Right ventricle myocardium inferior (tissue), 1 donor: ENCODE measurements around the gene KIF20A. TPM values are rescaled to one million over a fixed set of nuclear protein-coding genes. Genes with fewer than 3 reads are reported as not detected.
"Not testable (repeated sequence)": the region's sequence is repeated elsewhere in the genome, so short reads cannot be mapped to it uniquely, and the experiment has no call there.

Experiments used
- ATAC-seq: fragments of 200-7000 bp; cut with Tn5 transposase; one replicate; pipeline ENCODE4 v1.9.1; 2020; ENCODE audit warnings: mild to moderate bottlenecking, moderate library complexity
- DNase-seq: peaks from one replicate; pipeline ENCODE4 v3.0.0; 2021; ENCODE audit errors: missing footprints
- intact Hi-C: fragments of 100-400 bp; cut with DNase I; formaldehyde crosslinking; loops from one replicate; pipeline ENCODE4 v1.11.0; 2022
- long read RNA-seq: library from polyadenylated mRNA; unstranded; transcript quantifications from one replicate; pipeline ENCODE4 v2.0.0, GENCODE V29; 2021
- total RNA-seq: library from RNA; stranded (reverse); fragmentation: NEBNext Ultra II Directional; extraction: Animal tissue kit (Norgen Biotek cat#: 25700); gene quantifications from one replicate; pipeline ENCODE4 v1.2.1, GENCODE V29; 2021
- donor health status: DM: no; HTN: yes; CAD: no; lungs with severe emphysema.

The KIF20A gene
- 0.84 TPM for total RNA-seq
- long read RNA-seq: 0 reads

- ATAC-seq: peak; percentile 98
- intact Hi-C loops: no loop called here
- DNase-seq: peak; percentile 95
These were observed at the start of gene KIF20A, which contains the start of gene BRD8 for GRCh38 chr5:138178516-138179276. Gene KIF20A (plus strand): TSS chr5:138179112. CDS start chr5:138179681, 569 bp downstream. Gene BRD8 (minus strand): TSS chr5:138178630. CDS start chr5:138178614, 16 bp downstream.

DNA sequence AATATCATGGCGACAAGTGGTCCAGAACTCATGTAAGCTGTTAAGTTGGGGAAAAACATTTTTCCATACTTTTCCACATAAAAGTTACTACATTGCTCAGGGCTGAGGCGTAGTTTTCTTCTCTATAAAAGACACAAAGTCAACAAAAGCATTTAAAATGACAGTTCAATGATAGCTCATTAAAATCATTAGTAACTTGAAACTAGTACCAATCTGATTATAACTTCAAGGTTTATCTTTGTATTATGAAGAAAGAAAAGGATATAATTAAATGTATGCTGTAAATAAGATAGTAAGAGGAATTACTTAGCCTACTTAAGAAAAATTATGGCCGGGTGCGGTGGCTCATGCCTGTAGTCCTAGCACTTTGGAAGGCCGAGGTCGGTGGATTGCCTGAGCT is 49.6 kb upstream of the KIF20A start:
- DNase-seq: no peak
- intact Hi-C loops: no loop called here
- ATAC-seq: no peak

DNA sequence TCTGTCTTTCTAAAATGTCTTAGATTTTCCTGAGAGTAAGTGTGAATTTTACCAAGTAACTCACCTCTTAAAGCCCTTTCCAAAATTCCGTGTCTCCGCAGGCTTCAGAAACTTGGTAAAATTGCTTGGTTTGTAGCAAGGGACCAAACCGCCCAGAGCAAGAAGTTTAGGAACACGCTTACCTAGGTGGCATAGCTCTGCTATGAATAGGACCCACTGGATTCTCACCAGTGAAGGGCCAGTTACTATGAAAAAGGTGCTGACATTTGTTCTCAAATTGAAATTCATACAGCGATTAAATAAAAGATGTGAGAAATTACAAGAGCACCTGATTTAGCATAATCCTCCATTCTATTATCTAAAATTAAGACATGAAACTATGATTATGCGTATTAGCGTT is 46.4 kb upstream of the KIF20A start:
- no peak for DNase-seq
- ATAC-seq: no peak
- intact Hi-C loops: loop anchor here (2.0 to 10.0 kb wide), 3 partner anchors 56 to 378 kb away; partner anchors contain the start of gene HNRNPA0

GRCh38 chr5:138138949-138139780 is 39.7 kb upstream of the KIF20A start, which contains the start of gene NME5:
Gene NME5 (minus strand): TSS chr5:138139428. CDS start chr5:138138780, 648 bp downstream.
- intact Hi-C loops: loop anchor here (10.0 kb wide), 1 partner anchor 384 kb away; the partner anchor contains the start of gene HNRNPA0
- ATAC-seq: peak; percentile 84

GRCh38 chr5:138139781-138140090 is 39.2 kb upstream of the KIF20A start:
- intact Hi-C loops: loop anchor here (10.0 kb wide), 1 partner anchor 385 kb away; the partner anchor contains the start of gene HNRNPA0

More at GRCh38 chr5:138138949-138139780, 39.7 kb upstream of the KIF20A start, which contains the start of gene NME5:
- DNase-seq: peak; percentile 82

DNA sequence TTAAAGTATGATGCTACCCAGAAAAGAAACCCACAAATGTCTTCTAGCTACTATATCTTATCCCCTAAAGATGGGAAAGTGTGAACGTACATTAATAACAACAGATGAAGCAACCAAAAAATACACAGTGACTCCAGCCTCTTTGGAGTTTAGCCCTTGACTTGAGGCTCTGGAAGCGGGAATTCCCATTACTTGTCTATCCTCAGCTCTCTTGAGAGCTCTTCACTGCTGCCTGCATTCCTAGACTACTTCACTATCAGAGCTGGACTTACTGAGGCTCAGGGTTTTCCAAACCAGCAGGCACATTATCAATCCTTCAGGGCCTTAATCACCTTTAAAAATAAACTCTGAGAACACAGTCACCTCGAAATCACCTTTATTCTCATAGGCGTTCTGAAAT is 38.6 kb upstream of the KIF20A start:
- DNase-seq: no peak
- intact Hi-C loops: no loop called here
- no peak for ATAC-seq

More at GRCh38 chr5:138139781-138140090, 39.2 kb upstream of the KIF20A start:
- DNase-seq (no peak), ATAC-seq (no peak)

- ATAC-seq: no peak
- intact Hi-C loops: no loop called here
These were observed 37.2 kb upstream of the KIF20A start for GRCh38 chr5:138141734-138142133.

GRCh38 chr5:138143578-138143977 is 35.3 kb upstream of the KIF20A start:
- intact Hi-C loops, ATAC-seq, DNase-seq: not testable (repeated sequence)

More at GRCh38 chr5:138141734-138142133, 37.2 kb upstream of the KIF20A start:
- DNase-seq: no peak

DNA sequence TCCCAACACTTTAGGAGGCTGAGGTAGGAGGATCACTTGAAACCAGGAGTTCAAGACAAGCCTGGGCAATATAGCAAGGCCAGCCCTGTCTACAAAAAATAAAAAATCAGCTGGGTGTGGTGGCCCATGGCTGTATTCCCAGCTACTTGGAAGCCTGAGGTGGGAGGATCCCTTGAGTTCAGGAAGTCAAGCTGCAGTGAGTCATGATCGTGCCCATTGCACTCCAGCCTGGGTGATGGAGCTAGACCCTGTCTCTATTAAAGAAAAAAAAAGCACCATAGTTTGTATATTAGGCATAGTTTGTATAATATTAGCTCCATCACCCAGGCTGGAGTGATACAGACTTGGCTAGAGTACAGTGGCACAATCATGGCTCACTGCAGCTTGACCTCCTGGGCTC is 30.1 kb upstream of the KIF20A start:
- intact Hi-C loops: no loop called here
- ATAC-seq (peak; percentile 42), DNase-seq (no peak)

DNA sequence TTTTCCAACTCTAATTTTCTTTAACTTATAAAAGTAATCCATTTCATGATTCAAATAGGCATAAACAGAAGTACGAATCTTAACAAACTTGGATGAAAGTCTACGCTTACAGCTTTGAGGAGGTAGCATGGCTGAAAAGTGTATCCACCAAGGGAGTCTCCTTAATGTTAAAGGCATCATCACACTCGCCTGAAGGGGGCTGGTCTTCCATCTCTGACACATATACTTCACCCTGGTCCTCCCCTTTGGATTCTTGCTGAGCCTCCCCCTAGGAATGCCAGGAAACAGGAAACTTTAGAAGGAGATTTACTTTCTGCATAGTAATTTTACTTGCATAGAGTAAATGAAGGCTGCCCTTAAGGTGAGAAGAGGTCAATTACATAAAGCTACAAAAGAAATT is 29.4 kb upstream of the KIF20A start:
- intact Hi-C loops: no loop called here
- DNase-seq: no peak
- ATAC-seq: no peak

DNA sequence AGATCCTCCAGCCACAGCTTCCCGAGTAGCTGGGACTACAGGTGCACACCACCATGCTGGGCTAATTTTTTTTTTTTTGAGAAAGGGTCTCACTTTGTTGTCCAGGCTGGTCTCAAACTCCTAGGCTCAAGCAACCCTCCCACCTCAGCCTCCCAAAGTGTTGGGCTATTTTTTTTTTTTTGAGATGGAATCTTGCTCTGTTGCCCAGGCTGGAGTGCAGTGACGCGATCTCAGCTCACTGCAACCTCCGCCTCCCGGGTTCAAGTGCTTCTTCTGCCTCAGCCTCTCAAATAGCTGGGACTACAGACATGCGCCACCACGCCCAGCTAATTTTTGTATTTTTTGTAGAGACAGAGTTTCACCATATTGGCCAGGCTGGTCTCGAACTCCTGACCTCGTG is 22.9 kb upstream of the KIF20A start:
- DNase-seq, intact Hi-C loops, ATAC-seq: not testable (repeated sequence)

- DNase-seq (no peak), ATAC-seq (no peak)
- intact Hi-C loops: no loop called here
These were observed 21.3 kb upstream of the KIF20A start for GRCh38 chr5:138157626-138158025.

DNA sequence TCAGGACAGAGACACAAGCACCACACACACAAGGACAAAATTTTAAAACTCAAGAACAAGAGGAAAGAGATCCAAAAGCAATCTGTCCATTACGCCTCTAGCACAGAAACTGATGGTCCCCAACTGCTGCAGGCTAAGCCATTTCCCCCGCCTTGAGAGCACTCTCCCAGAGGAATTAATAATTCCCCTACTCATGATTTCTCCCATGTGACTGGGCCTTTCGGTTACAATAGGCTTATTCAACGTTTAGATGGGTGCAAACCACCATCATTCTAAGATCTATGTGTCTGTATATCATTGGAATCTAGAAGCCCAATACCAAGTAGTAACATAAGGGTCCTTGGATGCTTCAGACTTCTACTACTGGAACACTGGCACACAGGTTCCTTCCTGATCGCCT is 19.2 kb upstream of the KIF20A start:
- DNase-seq (no peak), ATAC-seq (no peak)
- intact Hi-C loops: no loop called here

DNA sequence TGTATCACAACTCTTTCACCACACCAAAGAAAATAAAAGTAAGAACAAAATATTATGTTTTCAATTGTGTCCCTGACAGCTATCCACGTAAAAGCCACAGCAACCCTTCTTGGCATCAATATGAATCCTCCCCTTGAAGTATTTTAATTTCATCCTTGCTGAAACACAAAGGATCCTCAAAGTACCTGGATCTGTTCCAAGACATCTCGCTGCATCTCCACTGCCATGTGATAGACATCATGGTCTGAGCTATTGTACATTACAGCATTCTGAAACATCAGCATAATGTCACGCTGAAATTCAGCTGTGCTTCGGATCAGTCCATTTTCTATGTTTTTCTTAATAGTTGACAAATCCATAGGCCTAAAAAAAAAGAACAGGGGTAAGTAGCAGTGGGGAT is 18.2 kb upstream of the KIF20A start:
- intact Hi-C loops: no loop called here
- no peak for ATAC-seq
- DNase-seq: no peak

DNA sequence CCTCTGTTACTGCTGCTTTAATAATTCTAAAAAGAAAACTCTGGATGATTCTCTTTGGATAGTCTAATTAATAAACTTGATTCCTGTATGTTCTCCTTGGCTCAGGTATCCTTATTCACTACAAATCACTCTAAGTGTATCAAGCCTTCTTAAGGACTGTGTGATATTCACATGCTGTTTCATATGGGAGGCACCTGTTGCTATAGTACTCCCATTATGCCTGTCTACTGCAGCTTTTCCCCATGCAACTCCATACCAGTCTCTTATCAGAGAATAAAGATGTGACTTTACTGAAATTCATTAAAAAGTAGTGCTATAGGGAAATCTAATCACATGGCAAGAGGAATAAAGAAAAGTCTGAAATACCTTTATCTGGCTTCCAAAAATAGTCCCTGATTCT is 15.2 kb upstream of the KIF20A start:
- intact Hi-C loops: no loop called here
- no peak for ATAC-seq
- no peak for DNase-seq

- no peak for DNase-seq
- ATAC-seq: no peak
- intact Hi-C loops: no loop called here
These were observed 9.8 kb upstream of the KIF20A start for GRCh38 chr5:138169124-138169523.

DNA sequence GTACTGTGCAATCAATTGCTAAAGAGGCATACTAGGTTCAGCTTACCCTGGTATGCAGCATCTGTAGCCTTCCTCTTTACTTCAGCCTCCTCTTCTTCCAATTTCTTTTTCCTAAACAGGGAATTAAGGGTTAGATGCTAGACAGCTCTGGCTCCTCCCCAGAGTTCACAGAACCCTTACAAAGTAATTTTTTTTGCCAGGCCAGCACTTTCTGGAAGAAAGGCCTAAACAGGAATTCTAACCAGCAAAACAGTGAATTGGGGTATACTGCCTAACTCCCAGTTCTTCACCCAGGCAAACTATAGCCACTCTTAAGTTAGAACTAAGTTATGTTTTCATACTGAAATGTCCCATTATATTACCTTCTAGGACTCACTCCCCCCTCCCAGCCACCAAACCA is 8.6 kb upstream of the KIF20A start:
- ATAC-seq (no peak), DNase-seq (no peak)
- intact Hi-C loops: no loop called here

- intact Hi-C loops: no loop called here
- peak; percentile 38 for ATAC-seq
- DNase-seq: no peak
These were observed 884 bp upstream of the KIF20A start for GRCh38 chr5:138177941-138178515.

DNA sequence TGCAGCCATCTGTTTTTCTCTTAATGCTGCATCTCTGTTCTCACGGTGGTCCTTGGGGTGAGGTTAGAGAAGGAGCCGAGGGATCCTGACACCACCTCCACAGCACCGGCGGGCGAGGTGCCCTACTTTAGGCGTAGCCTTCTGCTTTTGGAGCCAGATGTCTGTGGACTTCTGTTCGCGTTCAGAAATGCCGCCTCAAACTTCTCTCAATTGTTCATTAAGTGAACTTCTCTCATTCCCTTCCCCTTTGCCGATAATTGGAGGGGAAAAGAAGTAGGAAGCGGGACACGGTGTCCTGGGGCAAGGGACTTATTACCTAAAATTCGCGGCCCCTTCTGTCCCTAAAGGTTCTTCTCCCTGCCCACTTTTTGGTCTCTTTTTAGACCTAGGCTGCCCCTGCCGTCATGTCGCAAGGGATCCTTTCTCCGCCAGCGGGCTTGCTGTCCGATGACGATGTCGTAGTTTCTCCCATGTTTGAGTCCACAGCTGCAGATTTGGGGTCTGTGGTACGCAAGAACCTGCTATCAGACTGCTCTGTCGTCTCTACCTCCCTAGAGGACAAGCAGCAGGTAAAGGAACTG is 455 bp downstream of the KIF20A start:
- ATAC-seq: no peak
- intact Hi-C loops: no loop called here

More for the DNA sequence above, 455 bp downstream of the KIF20A start:
- DNase-seq: no peak
